Fibroblast of peridontal ligament (primary cell): ENCODE data around the gene ENOX1.
"Not testable (repeated sequence)": the region's sequence is repeated elsewhere in the genome, so short reads cannot be mapped to it uniquely, and the experiment has no call there.

Experiments
- DNase-seq: peaks from one replicate; pipeline ENCODE4 v3.0.0-alpha.2; 2010; ENCODE audit errors: extremely low read depth

The ENOX1 gene

GRCh38 chr13:43432958-43433357 lies 353.8 kb downstream of the ENOX1 start:
- peak; percentile 37 for DNase-seq

- no peak for DNase-seq
Measured at GRCh38 chr13:43431841-43432240, 354.9 kb downstream of the ENOX1 start.

- DNase-seq, result no peak
Measured at GRCh38 chr13:43431290-43431716, 355.5 kb downstream of the ENOX1 start.

GRCh38 chr13:43428545-43429296 lies 358.1 kb downstream of the ENOX1 start:
- DNase-seq, result no peak

- no peak for DNase-seq
Measured at GRCh38 chr13:43426355-43426754, 360.4 kb downstream of the ENOX1 start.

- no peak for DNase-seq
Measured at GRCh38 chr13:43425234-43425633, 361.5 kb downstream of the ENOX1 start.

- no peak for DNase-seq
Measured at GRCh38 chr13:43424412-43424811, 362.4 kb downstream of the ENOX1 start.

- DNase-seq, result no peak
Measured at GRCh38 chr13:43422116-43422515, 364.7 kb downstream of the ENOX1 start.

GRCh38 chr13:43416842-43417241 lies 369.9 kb downstream of the ENOX1 start:
- not testable (repeated sequence) for DNase-seq

GRCh38 chr13:43416408-43416807 lies 370.4 kb downstream of the ENOX1 start:
- not testable (repeated sequence) for DNase-seq

GRCh38 chr13:43415903-43416391 lies 370.8 kb downstream of the ENOX1 start:
- not testable (repeated sequence) for DNase-seq

GRCh38 chr13:43414111-43414510 lies 372.7 kb downstream of the ENOX1 start:
- no peak for DNase-seq

- no peak for DNase-seq
Measured at GRCh38 chr13:43411741-43412140, 375.0 kb downstream of the ENOX1 start.

- no peak for DNase-seq
Measured at GRCh38 chr13:43411211-43411610, 375.6 kb downstream of the ENOX1 start.

- DNase-seq, result no peak
Measured at GRCh38 chr13:43408274-43408673, 378.5 kb downstream of the ENOX1 start.

- no peak for DNase-seq
Measured at GRCh38 chr13:43407023-43407581, 379.7 kb downstream of the ENOX1 start.

- peak; percentile 57 for DNase-seq
Measured at GRCh38 chr13:43405457-43405856, 381.3 kb downstream of the ENOX1 start.

GRCh38 chr13:43402380-43402779 lies 384.4 kb downstream of the ENOX1 start:
- DNase-seq, result no peak

- DNase-seq, result no peak
Measured at GRCh38 chr13:43401361-43401760, 385.4 kb downstream of the ENOX1 start.

GRCh38 chr13:43397111-43397510 lies 389.7 kb downstream of the ENOX1 start:
- DNase-seq, result peak; percentile 92

- DNase-seq, result no peak
Measured at GRCh38 chr13:43391036-43391435, 395.7 kb downstream of the ENOX1 start.

GRCh38 chr13:43390619-43391018 lies 396.2 kb downstream of the ENOX1 start:
- no peak for DNase-seq

GRCh38 chr13:43389983-43390382 lies 396.8 kb downstream of the ENOX1 start:
- DNase-seq, result peak; percentile 83
